Upper lobe of left lung (tissue), 6 donors: ENCODE data around the gene ADORA3. TPM values are rescaled to one million over a fixed set of nuclear protein-coding genes. Genes with fewer than 3 reads are reported as not detected.
A peak's percentile ranks its signal among the peaks of the same experiment; 100 is the strongest.

ENCODE experiments used
- ATAC-seq, 2 donors: fragments of 200-7000 bp; cut with Tn5 transposase; one replicate each; pipeline ENCODE4 v1.9.1; 2022; ENCODE audit warnings: mild to moderate bottlenecking in 2 of 2, moderate library complexity in 2 of 2; ENCODE audit not compliant: low FRiP score in 2 of 2
- DNase-seq, 2 donors: peaks; one replicate each; pipeline ENCODE4 v3.0.0-alpha.2; 2019 to 2020
- H3K27ac ChIP-seq, 4 donors: fragments of 200-600 bp; sonication (generic); one replicate each; pipeline ENCODE4 v1.5.1; 2016 to 2019
- H3K27me3 ChIP-seq, 4 donors: fragments of 200-600 bp; sonication (generic); one replicate each; pipeline ENCODE4 v1.5.1; 2017 to 2019
- H3K36me3 ChIP-seq, 4 donors: fragments of 200-600 bp; sonication (generic); one replicate each; pipeline ENCODE4 v1.5.1; 2016 to 2019
- H3K4me1 ChIP-seq, 4 donors: fragments of 200-600 bp; sonication (generic); one replicate each; pipeline ENCODE4 v1.5.1; 2018 to 2019
- H3K4me3 ChIP-seq, 4 donors: fragments of 200-600 bp; sonication (generic); one replicate each; pipeline ENCODE4 v1.5.1; 2017 to 2019; ENCODE audit warnings: mild to moderate bottlenecking in 2 of 4, moderate library complexity in 1 of 4
- H3K9me3 ChIP-seq, 4 donors: fragments of 200-600 bp; sonication (generic); one replicate each; pipeline ENCODE4 v1.5.1; 2018 to 2019
- EP300 ChIP-seq, 4 donors: sonication (generic); formaldehyde crosslinking; IDR thresholded peaks; one replicate each; pipeline ENCODE4 v1.5.1; 2017; ENCODE audit warnings: antibody characterized with exemption in 4 of 4, control low read depth in 2 of 4
- POLR2A ChIP-seq, 4 donors: fragments of 450-650 bp; IDR thresholded peaks; one replicate each; pipeline ENCODE4 v1.5.1; 2016 to 2017; ENCODE audit warnings: antibody characterized with exemption in 4 of 4, mild to moderate bottlenecking in 2 of 4
- POLR2AphosphoS5 ChIP-seq, 2 donors: sonication (generic); formaldehyde crosslinking; IDR thresholded peaks; one replicate each; pipeline ENCODE4 v1.5.1; 2017; ENCODE audit warnings: antibody characterized with exemption in 2 of 2
- WGBS, 2 donors: methylation state at CpG; one replicate each; pipeline ENCODE4 v1.1.5; 2017 to 2018; 5-methylcytosine and 5-hydroxymethylcytosine counted together
- total RNA-seq, 6 donors: library from RNA; depleted of rRNA in 4 of 6; stranded (reverse); fragments of >200 nt in 4 of 6; gene quantifications; one replicate each; pipeline versions ENCODE4 v1.1.0 to v1.2.1, GENCODE V29; 2016 to 2021
- TF ChIP-seq, protein P1 (sequence below), 6 experiments: fragments of 450-650 bp in 4 of 6; fragments of 200-600 bp in 2 of 6; sonication (generic) in 2 of 6; IDR thresholded peaks; one replicate each; pipeline ENCODE4 v1.5.1; 2016 to 2019; ENCODE audit warnings: antibody characterized with exemption in 6 of 6
- donor health status: DM: no; HTN: no; CAD: no; lungs with moderate emphysema.
- donor health status: DM: no; HTN: yes; CAD: no; lungs with severe emphysema.

The ADORA3 gene
- total RNA-seq, 6 donors from 2014 or later: 2.1 to 10.0 (median 7.3) TPM

DNA sequence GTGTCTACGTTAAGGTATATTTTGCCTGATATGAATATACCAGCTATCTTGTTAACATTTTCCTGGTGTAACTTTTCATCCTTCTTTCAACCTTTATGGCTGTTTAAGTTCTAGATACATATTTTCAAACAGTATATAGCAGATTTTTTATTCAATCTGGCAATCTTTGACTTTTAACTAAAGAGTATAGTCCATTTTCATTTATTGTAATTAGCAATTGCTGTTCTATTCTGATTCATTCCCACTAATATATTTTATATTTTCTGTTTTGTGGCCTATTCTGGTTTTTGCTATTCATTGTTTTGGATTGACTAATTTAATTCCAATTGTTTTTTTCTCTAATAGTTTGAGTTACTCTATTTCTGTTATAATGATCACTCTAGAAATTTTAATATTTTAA, 37.0 kb downstream of the ADORA3 start:
- H3K36me3 ChIP-seq: peaks cover 6 to 57% (median 17%) of the 10 kb centered on the region in 4 donors
- ATAC-seq: no peak
- WGBS, 2 donors: 0% methylated on average over 1 of the region's 1 CpG

DNA sequence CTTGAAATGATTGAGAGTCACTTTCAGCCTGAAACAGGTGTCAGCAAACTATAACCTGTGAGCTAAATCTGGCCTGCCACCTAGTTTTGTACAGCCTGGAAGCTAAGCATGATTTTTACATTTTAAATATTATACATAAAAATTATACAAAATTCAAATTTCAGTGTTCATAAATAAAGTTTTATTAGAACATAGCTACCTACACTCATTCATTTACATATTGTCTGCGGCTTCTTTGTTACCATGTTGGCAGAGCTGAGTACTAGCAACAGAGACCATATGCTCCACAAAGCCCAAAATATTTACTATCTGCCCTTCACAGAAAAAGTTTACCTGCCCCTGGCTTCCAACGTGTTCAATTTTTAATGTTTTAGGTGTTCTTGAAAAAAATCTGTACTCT, 37.7 kb downstream of the ADORA3 start:
- Histone ChIP-seq H3K36me3 (peaks cover 7 to 62% (median 23%) of the 10 kb centered on the region in 4 donors), H3K27me3 (no peaks in the 10 kb centered on the region), H3K4me3 (no peak overlapping the region), H3K4me1 (no peaks in the 10 kb centered on the region), H3K27ac (no peak overlapping the region), H3K9me3 (no peaks in the 10 kb centered on the region)
- ATAC-seq: no peak
- 91 to 95% methylated on average over 2 of the region's 2 CpGs for WGBS, 2 donors
- DNase-seq: no peak
- TF ChIP-seq POLR2A (IDR thresholded peaks at IDR 0.05) (no peak), POLR2AphosphoS5 (IDR thresholded peaks at IDR 0.05) (no peak), EP300 (IDR thresholded peaks at IDR 0.05) (no peak)
- TF ChIP-seq, protein P1, sequence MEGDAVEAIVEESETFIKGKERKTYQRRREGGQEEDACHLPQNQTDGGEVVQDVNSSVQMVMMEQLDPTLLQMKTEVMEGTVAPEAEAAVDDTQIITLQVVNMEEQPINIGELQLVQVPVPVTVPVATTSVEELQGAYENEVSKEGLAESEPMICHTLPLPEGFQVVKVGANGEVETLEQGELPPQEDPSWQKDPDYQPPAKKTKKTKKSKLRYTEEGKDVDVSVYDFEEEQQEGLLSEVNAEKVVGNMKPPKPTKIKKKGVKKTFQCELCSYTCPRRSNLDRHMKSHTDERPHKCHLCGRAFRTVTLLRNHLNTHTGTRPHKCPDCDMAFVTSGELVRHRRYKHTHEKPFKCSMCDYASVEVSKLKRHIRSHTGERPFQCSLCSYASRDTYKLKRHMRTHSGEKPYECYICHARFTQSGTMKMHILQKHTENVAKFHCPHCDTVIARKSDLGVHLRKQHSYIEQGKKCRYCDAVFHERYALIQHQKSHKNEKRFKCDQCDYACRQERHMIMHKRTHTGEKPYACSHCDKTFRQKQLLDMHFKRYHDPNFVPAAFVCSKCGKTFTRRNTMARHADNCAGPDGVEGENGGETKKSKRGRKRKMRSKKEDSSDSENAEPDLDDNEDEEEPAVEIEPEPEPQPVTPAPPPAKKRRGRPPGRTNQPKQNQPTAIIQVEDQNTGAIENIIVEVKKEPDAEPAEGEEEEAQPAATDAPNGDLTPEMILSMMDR (IDR thresholded peaks at IDR 0.05): no peak

More for the DNA sequence above, 37.0 kb downstream of the ADORA3 start:
- H3K4me1 ChIP-seq: peaks cover 0 to 3% (median under 1%) of the 10 kb centered on the region in 4 donors
- TF ChIP-seq, protein P1 (IDR thresholded peaks at IDR 0.05): no peak
- TF ChIP-seq EP300 (IDR thresholded peaks at IDR 0.05) (no peak), POLR2AphosphoS5 (IDR thresholded peaks at IDR 0.05) (no peak), POLR2A (IDR thresholded peaks at IDR 0.05) (no peak)
- no peaks in the 10 kb centered on the region for H3K27me3 ChIP-seq
- H3K27ac ChIP-seq: no peak overlapping the region
- H3K4me3 ChIP-seq: no peak overlapping the region
- DNase-seq: no peak
- H3K9me3 ChIP-seq: no peaks in the 10 kb centered on the region

DNA sequence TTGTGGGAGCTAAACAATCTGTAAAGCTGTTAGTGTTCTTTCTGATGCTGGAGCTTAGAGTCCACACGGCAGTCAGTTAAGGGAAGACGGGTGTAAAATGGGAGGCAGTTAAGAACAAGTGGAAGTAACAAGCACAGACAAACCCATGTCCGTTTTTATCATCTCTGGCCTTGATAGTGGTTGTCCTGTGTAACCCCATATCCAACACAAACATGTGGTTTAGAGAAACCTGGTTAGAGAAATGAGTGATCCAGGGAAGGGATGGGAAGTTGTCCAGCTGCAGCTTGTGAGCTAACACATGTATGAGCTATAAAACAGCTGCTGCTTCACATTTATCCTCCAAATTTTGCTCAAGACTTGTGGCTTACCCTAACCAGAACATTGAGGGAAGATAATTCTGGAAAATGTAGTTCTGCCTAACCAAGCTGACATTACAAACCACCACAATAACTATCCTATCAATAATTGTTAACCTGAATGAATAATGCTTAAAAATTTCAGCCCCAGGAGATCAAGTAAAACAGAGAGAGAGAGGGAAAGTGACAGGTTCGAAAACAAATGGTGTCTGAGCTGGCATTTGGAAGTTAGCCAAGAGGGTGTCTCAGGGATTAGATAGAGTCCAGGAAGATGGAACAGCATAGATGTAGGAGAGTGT, 40.3 kb downstream of the ADORA3 start:
- Histone ChIP-seq H3K4me3 (no peak overlapping the region), H3K36me3 (peaks cover 23 to 64% (median 37%) of the 10 kb centered on the region in 4 donors), H3K27ac (peak overlapping the region in 1 of 4 donors; percentile 5), H3K4me1 (no peaks in the 10 kb centered on the region), H3K9me3 (no peaks in the 10 kb centered on the region), H3K27me3 (no peaks in the 10 kb centered on the region)
- DNase-seq (no peak), ATAC-seq (no peak)
- TF ChIP-seq POLR2AphosphoS5 (IDR thresholded peaks at IDR 0.05) (no peak), EP300 (IDR thresholded peaks at IDR 0.05) (no peak), POLR2A (IDR thresholded peaks at IDR 0.05) (no peak)
- TF ChIP-seq, protein P1 (IDR thresholded peaks at IDR 0.05): no peak
- WGBS, 2 donors: 72 to 81% methylated on average over 4 of the region's 4 CpGs

DNA sequence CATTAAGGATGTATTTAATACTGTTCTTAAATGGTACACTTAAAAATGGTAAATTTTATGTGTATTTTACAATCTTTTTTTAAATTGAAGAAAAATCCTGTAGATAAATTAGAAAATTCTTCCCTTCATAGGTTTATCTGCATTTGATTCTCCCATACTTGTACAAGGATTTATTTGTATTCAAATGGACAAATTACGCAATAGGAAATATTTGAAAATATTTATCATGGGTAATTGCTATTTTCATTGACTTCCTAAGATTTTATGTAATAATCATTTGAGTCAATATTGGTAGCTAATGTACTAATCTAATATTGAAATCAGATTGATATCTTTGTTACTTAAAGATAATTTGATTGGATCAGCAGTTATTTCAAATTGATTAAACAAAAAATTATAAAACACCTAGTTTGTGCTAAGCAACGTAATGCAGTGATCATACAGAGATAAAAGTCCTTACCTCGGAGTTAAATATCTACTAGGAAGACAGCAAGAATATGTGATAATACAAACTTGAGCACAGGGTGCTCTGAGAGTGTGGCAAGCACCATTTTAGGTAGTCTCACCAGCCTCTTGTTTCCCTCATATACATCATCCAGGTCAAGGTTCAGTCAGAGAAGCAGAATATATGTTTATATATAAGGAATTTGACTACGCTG, 40.9 kb downstream of the ADORA3 start:
- H3K4me3 ChIP-seq: no peak overlapping the region
- no peak for DNase-seq
- H3K27ac ChIP-seq: no peak overlapping the region
- H3K27me3 ChIP-seq: no peaks in the 10 kb centered on the region
- no peak for ATAC-seq
- H3K36me3 ChIP-seq: peaks cover 29 to 65% (median 41%) of the 10 kb centered on the region in 4 donors
- no peak for TF ChIP-seq POLR2A (IDR thresholded peaks at IDR 0.05)
- TF ChIP-seq, protein P1 (IDR thresholded peaks at IDR 0.05): no peak
- TF ChIP-seq EP300 (IDR thresholded peaks at IDR 0.05): no peak
- no peak for TF ChIP-seq POLR2AphosphoS5 (IDR thresholded peaks at IDR 0.05)
- H3K4me1 ChIP-seq: no peaks in the 10 kb centered on the region
- H3K9me3 ChIP-seq: no peaks in the 10 kb centered on the region
- WGBS, 2 donors: 81 to 86% methylated on average over 4 of the region's 4 CpGs
